Measurements from ENCODE around the gene HAGH. TPM values are rescaled to one million over a fixed set of nuclear protein-coding genes. Genes with fewer than 3 reads are reported as not detected.
A peak's percentile ranks its signal among the peaks of the same experiment; 100 is the strongest.

The HAGH gene
- total and polyA plus RNA-seq, 9 of the 15 experiments (the other 6 are each of a cell fraction or from before 2014, with no cell fraction given) = 0.46 to 35.1 (median 16.8) TPM

- peak; percentile 23 for TF ChIP-seq CTCFL (IDR thresholded peaks at IDR 0.05; ENCODE audit: borderline replicate concordance, insufficient read depth, low read depth, low read length, poor library complexity, severe bottlenecking)
- TF ChIP-seq SMAD4 (CRISPR knock-in tag; conservative IDR thresholded peaks at IDR 0.05) = no peak
- 0 out of 2 replicates have a peak, but pooled peaks have one; percentile 47 for TF ChIP-seq PTBP1 (IDR thresholded peaks at IDR 0.05; ENCODE audit: low read depth, low read length)
- peak; percentile 70; the same call in 1 of the 2 replicates for TF ChIP-seq GATAD2B (IDR thresholded peaks at IDR 0.05; ENCODE audit: borderline replicate concordance)
- TF ChIP-seq HMGN3 (IDR thresholded peaks at IDR 0.05; ENCODE audit: borderline replicate concordance, extremely low read depth, insufficient read length, low read depth, low read length) = peak; percentile 21
- peak; percentile 61; the same call in 1 of the 2 replicates for TF ChIP-seq NKRF (IDR thresholded peaks at IDR 0.05; ENCODE audit: borderline replicate concordance)
- 0 out of 4 replicates have a peak, but pooled peaks of 1 of the 2 experiments have one; percentile 33 for TF ChIP-seq UBTF (IDR thresholded peaks at IDR 0.05; ENCODE audit: borderline replicate concordance in 1 of 2, low read depth in 2 of 2, low read length in 2 of 2)
- peak; percentile 69 for TF ChIP-seq FUS (optimal IDR thresholded peaks at IDR 0.05; ENCODE audit: low read depth, low read length)
- no peak for TF ChIP-seq MTA2 (IDR thresholded peaks at IDR 0.05; ENCODE audit: low read depth)
- TF ChIP-seq PKNOX1 (IDR thresholded peaks at IDR 0.05) = peak; percentile 41; the same call in 1 of the 2 replicates
- TF ChIP-seq HDAC1 (IDR thresholded peaks at IDR 0.05) = peak in 1 of 2 experiments; percentile 26; a peak in 2 of 4 replicates
- TF ChIP-seq KLF1 (tag; IDR thresholded peaks at IDR 0.05) = 0 out of 2 replicates have a peak, but pooled peaks have one; percentile 31
- TF ChIP-seq RBFOX2 (IDR thresholded peaks at IDR 0.05; ENCODE audit: low read depth, low read length) = 0 out of 2 replicates have a peak, but pooled peaks have one; percentile 26
- no peak for TF ChIP-seq ILK (tag; IDR thresholded peaks at IDR 0.05; ENCODE audit: borderline replicate concordance, low read depth)
- TF ChIP-seq CHD1 (IDR thresholded peaks at IDR 0.05; ENCODE audit: low read length) = peak; percentile 21
- 0 out of 2 replicates have a peak, but pooled peaks have one; percentile 16 for TF ChIP-seq MYNN (IDR thresholded peaks at IDR 0.05)
- TF ChIP-seq MYNN (CRISPR knock-in tag; IDR thresholded peaks at IDR 0.05) = no peak
- peak; percentile 64 for TF ChIP-seq POLR2G (IDR thresholded peaks at IDR 0.05; ENCODE audit: low read depth, low read length)
These were observed 44.7 kb downstream of the HAGH start (continued) for GRCh38 chr16:1781758-1782407.

Data from K562 (cell line).